ENCODE measurements around the gene HSPD1.
"Not testable (repeated sequence)": the region's sequence is repeated elsewhere in the genome, so short reads cannot be mapped to it uniquely, and the experiment has no call there.

HSPD1 gene

DNA sequence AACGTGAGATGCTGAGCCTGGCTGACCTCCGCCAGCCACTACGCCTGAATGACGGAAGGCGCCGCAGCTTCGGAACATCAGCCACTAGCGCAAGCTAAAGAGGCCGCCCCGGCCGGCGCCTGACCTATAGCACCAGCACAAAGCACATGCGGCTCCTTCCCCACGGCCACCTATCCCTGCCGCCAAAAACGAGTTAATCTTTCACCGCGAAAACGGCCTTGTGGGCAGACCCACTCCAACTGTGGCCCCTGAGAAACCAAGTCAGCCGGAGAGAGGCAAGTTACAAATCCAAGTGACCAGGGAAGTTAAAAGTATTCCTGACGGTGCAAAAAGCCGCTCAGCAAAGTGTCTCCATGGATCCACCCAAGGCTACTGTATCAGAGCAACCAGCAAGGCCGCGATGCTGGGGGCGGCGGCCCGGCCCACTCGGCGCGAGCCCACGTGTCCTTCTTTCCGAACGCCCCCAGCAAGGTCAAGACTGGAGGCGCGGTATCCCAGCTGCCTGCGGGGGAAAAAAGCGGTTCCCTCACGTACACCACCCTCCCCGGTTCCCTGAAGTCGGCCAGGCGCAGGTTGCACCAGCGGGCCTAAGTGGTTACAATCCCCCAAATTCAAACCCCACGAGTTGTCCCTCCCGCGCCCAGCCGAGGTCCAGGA lies 575 bp downstream of the HSPD1 start:
- DNase-seq: peak; percentile 55
- in situ Hi-C loops (cut with MboI; ENCODE audit: low pct_unique_long_range_greater_than_20kb, low sequenced_read_pairs): no loop called here

DNA sequence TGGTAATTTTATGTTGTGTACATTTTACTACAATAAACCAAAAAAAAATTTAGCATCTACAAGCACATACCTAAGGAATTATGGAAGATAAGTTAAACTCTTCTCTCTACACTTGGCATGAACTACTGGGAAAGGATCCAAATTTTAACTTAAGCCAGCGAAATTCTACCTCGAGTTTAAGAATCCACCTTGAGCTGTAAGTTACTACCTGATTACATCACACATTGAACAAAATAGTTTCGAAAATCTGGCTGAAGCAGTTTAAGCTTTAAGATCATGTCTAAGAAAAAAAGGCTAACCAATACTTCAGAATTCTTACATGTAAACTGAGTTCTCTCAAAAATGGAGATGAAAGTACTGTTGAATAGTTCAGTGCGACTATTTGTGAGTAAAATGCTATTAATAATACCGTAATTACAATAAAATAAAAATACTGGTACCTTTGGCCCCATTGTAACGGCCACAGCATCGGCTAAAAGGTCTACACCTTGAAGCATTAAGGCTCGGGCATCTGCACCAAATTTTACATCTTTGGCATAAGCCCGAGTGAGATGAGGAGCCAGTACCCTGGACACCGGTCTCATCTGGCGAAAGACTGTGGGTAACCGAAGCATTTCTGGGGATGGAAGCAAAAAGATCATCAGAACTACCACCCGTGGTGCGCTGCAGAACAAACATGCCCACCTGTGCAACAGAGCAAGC lies 1.3 kb downstream of the HSPD1 start:
- in situ Hi-C loops (cut with MboI; ENCODE audit: low pct_unique_long_range_greater_than_20kb, low sequenced_read_pairs): no loop called here
- DNase-seq: no peak

DNA sequence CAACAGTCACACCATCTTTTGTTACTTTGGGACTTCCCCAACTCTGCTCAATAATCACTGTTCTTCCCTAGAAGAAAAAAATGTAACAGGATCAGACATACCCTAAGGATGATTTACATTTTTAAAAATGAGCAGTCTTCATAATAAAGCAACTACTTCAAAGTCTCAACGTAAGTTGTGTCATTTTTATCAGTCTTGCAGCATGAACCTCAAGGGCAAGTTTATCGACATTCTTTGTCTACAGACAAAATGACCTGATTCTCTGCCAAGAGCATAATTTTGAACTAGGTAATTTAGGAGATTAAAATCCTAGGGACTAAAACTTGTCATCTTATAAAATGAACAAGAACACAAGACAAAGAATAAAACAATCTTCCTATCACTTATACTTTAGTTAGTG lies 2.3 kb downstream of the HSPD1 start:
- no peak for DNase-seq
- in situ Hi-C loops (cut with MboI; ENCODE audit: low pct_unique_long_range_greater_than_20kb, low sequenced_read_pairs): no loop called here

DNA sequence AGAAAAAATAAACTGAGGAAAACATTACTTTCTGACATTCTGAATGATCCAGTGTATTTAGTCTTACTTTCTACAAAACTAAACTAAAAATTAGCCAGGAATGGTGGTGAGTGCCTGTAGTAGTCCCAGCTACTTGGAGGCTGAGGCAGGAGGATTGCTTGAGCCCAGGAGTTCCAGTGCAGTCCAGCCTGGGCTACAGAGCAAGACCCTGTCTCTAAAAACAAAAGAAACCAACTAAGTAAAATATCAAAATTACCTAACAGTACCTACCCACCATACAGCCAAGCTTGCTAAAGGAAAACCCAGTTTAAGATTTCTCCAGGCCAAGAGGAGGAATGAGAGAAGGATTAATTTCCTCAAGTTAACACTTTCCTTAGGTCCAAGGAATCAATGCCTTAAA lies 2.9 kb downstream of the HSPD1 start:
- in situ Hi-C loops (cut with MboI; ENCODE audit: low pct_unique_long_range_greater_than_20kb, low sequenced_read_pairs): no loop called here
- no peak for DNase-seq

DNA sequence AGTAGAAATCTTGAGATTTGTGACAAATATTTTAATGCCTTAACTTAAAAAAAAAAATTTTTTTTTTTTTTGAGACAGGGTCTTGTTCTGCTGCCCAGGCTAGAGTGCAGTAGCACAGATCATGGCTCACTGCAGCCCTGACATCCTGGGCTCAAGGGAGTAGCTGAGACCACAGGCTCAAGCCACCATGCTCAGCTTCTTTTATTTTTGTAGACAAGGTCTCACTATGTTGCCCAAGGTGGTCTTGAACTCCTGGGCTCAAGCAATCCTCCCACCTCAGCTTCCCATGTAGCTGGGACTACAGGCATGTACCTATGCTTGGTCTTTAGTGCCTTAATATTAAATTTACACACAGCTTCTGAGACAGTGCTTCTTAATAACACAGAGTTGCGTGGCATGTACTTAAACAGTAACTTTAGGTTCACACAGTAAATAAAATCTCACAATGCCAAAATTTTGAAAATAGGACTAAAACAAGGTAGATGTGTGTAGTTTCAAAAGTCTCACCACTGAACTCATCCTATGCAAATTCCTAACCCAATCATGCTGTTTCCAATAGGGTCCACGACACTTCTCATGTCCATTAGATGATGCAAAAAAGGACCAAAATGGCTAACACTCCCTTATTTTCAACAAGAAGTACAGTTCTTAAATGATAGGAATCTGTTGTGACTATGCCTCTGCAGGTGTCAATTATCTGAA lies 4.1 kb downstream of the HSPD1 start:
- no peak for DNase-seq
- in situ Hi-C loops (cut with MboI; ENCODE audit: low pct_unique_long_range_greater_than_20kb, low sequenced_read_pairs): no loop called here

DNA sequence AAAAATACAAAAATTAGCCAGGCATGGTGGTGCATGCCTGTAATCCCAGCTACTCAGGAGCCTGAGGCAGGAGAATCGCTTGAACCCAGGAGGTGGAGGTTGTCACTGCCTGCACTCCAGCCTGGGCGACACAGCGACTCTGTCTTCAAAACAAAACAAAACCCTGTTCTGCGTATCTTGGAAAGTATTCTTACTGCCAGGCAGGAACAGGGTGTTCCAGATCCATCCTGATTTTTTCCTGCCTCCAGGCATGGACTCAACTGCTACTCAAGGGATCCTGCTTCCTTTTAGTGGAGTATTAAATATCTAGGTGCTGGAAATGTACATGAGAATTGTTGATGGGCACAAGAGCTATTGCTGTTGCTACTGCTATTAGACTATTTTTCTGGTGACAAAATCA lies 12.3 kb downstream of the HSPD1 start:
- in situ Hi-C loops (cut with MboI; ENCODE audit: low pct_unique_long_range_greater_than_20kb, low sequenced_read_pairs): no loop called here
- DNase-seq: no peak

DNA sequence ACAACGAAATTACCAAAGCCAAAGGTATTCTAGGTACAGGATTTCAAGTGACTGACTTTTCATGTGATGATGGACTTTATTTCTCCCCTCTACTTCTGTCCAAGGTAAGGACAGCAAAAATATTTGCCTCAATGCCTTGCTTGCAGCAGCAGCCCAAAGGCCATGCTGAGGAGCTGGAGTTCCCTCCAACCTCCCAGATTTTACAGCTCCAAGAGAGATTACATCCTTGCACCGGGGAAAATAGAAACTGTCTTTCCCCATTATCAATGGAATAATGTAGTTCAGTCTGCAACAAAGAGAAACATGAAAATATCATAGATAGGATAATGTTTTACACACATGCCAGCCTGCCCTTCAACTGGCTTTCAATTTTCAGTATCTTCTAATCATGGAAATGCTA lies 13.5 kb downstream of the HSPD1 start:
- in situ Hi-C loops (cut with MboI; ENCODE audit: low pct_unique_long_range_greater_than_20kb, low sequenced_read_pairs): no loop called here
- no peak for DNase-seq

DNA sequence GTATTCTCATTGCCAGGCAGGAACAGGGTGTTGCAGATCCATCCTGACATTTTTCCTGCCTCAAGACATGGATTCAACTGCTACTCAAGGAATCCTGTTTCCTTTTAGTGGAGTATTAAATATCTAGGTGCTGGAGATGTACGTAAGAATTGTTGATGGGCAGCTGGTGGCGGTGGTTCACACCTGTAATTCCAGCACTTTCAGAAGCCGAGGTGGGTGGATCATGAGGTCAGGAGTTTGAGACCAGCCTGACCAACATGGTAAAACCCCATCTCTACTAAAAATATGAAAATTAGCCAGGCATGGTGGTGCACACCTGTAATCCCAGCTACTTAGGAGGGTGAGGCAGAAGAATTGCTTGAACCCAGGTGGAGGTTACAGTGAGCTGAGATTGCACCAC lies 15.4 kb downstream of the HSPD1 start:
- DNase-seq; in situ Hi-C loops (cut with MboI; ENCODE audit: low pct_unique_long_range_greater_than_20kb, low sequenced_read_pairs): not testable (repeated sequence)

DNA sequence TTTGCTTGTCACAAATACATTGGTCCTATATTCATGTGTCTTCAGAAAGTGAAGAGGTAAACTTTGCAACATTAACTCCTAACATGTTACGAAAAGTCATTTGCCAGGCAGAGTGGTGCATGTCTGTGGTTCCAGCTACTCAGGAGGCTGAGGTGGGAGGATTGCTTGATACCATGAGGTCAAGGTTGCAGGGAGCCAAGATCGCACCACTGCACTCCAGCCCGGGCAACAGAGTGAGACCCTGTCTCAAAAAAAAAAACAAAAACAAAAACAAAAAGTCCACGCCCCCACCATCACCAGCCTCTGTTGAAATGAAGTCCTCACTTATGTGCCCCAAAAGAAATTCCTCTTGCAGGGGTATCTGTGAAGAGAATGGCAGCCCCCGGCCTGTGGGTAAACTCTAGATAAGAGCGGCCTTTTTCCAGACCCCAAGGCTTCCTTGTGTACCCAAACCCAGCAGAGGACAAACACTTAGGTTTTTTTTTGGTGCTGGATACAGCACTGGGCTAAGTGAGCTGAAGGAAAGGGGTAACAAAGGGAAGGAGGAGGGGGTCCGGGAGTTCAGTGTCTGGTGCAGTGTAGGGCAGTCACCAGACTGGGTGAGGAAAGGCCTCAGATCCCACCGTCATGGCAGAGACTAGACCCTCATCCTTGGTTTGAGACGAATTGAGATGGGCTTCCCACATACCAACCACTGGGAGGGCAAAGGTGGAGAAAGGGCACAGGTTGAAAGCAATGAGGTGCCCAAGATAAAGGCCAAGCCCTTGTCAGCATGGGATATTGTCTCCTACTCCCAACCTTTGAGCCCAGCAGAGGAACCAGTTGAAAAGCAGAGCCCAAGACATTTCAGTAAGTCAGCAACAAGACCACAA lies 19.2 kb downstream of the HSPD1 start:
- in situ Hi-C loops (cut with MboI; ENCODE audit: low pct_unique_long_range_greater_than_20kb, low sequenced_read_pairs): no loop called here
- DNase-seq: no peak

DNA sequence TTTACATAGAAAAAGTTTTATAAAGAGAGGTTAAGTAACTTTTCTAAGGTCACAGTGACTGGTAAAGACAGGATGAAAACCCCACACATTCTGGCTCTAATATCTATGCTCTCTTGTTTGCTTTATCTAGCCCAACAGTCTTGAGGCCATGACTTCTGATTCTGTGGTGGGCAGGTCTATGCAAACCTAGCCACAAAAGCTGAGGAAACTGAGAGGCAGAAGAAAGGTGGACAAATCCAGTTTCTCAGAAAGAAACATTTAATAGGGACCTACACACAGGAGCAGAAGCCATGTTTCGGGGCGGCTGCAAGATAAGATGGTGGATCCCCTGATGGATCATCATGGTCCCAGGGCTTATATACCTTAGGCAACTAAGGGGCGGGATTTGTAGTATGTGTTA lies 21.8 kb downstream of the HSPD1 start:
- DNase-seq: no peak
- in situ Hi-C loops (cut with MboI; ENCODE audit: low pct_unique_long_range_greater_than_20kb, low sequenced_read_pairs): no loop called here

DNA sequence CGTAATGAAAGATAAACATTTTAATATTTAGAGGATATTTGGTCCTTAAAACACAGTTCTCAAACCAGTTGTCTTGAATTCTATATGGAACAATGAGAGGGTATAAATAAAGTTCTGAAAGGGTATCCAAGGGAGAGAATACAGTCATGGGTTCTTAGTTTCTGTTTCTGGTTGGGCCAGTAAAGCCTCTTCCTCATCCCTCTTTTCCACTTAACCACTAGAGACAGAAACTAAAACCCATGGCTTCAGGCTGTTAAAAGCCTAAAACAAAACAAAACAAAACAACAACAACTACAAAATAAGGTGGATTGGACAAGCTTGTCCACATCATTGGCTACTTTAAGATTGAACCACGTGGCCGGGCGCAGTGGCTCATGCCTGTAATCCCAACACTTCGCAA lies 27.5 kb downstream of the HSPD1 start:
- in situ Hi-C loops (cut with MboI; ENCODE audit: low pct_unique_long_range_greater_than_20kb, low sequenced_read_pairs): no loop called here
- DNase-seq: no peak

DNA sequence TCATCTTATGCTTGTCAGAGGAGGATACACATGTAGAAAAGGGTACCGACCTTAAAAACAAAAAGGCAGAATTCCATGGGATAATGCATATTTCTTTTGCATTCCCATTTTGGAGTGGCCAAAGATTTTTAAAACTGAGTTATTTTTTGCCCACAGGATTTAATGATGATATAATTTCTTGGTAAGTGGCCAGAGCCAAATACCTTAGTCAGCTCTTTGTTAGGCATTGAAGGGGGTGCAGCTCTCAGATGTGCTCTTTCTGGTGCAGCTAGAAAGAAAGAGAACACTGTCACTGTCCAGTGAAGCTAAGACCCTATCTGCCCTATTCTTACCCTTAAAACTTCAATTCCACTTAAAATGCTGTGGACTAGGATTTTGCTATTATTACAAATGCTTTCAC lies 35.5 kb downstream of the HSPD1 start:
- no peak for DNase-seq
- in situ Hi-C loops (cut with MboI; ENCODE audit: low pct_unique_long_range_greater_than_20kb, low sequenced_read_pairs): no loop called here

DNA sequence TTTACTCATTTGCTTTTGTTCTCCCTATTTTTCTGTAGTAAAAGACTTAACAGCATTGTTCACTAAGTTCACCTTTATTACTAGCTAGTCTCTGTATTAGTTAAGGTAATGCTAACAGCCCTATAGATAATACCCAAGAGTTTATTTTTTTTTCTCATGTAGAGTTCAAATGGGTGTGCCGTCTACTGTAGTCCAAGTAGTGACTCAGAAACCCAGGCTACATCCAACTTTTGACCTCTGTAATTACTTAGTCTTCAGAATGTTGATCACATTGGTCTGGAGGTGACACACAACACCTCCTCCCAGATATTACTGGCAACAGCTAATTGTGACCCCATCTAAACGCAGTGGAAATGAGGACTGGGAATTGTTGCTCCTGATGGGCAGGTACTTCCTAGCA lies 38.6 kb downstream of the HSPD1 start:
- in situ Hi-C loops (cut with MboI; ENCODE audit: low pct_unique_long_range_greater_than_20kb, low sequenced_read_pairs): no loop called here

DNA sequence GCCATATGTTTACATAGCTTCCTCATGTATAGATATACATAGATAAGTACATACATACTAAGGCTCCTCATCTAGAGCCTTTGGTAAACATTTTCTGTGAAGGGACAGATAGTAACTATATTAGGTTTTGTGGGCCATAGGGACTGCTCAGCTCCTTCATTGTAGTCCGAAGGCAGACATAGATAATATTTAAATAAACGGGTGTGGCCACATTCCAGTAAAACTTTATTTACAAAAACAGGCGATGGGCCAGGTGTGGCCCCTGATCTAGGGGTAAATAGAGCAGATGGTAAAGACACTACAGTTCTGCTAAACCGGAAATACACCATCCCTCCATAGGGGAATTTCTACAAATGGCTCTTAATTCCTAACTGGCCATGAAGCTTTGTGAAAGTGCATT lies 39.0 kb downstream of the HSPD1 start:
- DNase-seq: no peak
- in situ Hi-C loops (cut with MboI; ENCODE audit: low pct_unique_long_range_greater_than_20kb, low sequenced_read_pairs): no loop called here

More for the DNA sequence above, 38.6 kb downstream of the HSPD1 start:
- DNase-seq: no peak

DNA sequence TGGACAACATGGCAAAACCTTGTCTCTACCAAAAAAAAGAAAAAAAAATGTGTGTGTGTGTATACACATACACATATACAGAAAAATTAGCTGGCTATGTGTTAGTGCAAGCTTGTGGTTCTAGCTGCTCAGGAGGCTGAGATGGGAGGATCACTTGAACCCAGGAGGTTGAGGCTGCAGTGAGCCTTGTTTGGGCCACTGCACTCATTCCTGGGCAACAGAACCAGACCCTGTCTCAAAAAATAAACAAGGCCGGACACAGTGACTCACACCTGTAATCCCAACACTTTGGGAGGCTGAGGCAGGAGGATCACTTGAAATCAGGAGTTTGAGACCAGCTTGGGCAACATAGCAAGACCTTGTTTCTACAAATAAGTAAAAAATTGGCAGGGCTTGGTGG lies 44.2 kb downstream of the HSPD1 start:
- DNase-seq: no peak
- in situ Hi-C loops (cut with MboI; ENCODE audit: low pct_unique_long_range_greater_than_20kb, low sequenced_read_pairs): no loop called here

DNA sequence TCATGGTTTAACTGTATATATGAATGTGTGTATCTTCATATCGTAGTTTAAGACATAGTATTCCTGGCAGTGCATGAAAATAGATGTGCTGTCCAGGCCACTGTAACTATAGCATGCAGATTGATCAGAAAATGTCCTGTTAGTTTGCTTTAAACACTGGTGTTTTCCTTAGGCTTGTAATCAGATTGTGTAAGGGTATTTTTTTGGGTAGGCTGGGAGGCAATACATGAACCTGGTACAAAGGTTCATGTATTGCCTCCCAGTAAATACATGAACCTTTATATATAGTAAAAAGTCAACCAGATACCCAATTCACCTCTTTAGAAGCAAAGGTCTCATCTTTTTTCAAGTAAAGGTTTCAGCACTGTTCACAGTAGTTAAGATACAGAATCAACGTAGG lies 44.7 kb downstream of the HSPD1 start:
- no peak for DNase-seq
- in situ Hi-C loops (cut with MboI; ENCODE audit: low pct_unique_long_range_greater_than_20kb, low sequenced_read_pairs): no loop called here

DNA sequence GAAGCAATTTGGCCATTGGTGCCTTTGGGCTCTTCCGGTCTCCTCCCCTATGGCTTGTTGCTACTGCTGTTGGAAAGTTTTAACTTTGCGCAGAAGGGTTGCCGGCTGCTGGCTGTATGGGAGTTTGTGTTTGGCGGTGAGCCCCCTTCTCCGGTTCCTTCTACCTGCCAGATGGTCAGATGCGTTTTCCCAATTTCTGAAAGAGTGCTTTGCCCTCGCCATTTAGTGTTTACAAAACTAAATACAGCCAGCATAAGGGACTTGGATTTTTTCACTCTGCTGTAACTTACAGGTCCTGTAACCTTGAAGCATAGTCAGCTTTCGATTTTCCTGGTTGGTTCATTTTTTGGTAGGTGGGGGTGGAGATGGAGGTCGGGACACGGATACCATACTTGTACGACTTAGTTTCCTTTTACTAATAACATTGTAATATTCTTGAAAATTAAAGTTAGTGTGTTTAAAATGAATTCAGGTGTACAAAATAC lies 45.7 kb downstream of the HSPD1 start:
- in situ Hi-C loops (cut with MboI; ENCODE audit: low pct_unique_long_range_greater_than_20kb, low sequenced_read_pairs): no loop called here
- DNase-seq: peak; percentile 83

DNA sequence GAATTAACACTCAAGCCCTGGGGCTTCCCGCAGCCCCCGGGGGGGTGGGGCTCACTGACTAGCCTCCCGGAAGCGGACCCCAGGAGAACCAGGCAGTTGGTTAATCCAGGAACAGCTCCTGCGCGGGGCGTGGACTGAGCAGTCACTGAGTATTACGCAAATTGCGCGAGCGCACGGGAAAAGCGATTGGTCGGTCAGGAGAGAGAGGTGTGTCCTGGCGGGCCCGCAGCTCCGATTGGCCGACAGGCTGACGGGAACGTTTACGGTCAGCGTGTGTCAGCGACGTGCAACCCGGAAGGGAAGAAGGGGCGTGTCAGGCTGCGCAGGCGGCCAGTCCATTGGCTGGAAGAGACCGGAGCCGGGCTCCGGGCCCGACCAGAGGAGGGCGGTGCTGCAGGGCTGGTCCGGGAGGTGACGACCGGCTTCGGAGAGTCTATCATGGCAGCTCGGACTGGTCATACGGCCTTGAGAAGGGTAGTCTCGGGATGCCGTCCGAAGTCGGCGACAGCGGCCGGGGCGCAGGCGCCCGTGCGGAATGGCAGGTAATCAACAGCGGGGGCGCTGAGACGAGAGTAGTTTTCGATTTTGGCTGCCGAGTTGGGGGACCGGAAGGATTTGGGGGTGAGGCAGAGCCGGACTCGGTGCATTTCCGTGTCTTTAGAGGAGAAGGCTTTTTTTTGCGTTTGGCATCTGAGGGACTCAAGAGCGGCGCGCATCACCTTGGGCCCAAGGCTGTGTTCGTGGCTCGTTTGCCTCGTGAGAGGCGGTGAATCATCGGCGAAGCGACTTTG lies 46.3 kb downstream of the HSPD1 start, which contains the start of gene COQ10B:
Gene COQ10B (plus strand): TSS at position 430 of the 791 bp plus-strand sequence. CDS start 9 bp downstream, at position 439.
- in situ Hi-C loops (cut with MboI; ENCODE audit: low pct_unique_long_range_greater_than_20kb, low sequenced_read_pairs): no loop called here
- DNase-seq: peak; percentile 99

DNA sequence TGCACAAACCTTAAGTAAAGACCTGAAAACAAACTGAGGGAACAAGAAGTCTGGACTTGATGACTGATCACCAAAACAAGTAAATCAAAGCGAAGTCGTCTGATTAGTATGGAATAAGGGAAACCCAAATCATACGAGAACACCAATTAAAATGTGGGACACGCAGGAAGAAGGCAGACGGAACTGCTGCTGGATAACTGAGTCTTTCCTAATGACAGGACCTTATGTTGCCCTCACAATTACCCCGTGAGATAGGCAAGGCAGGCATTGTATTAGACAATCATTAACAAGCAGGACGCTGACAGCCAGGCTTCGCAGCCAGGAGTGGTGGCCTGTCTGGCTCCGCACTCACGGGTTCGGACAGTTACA lies 46.9 kb downstream of the HSPD1 start:
- in situ Hi-C loops (cut with MboI; ENCODE audit: low pct_unique_long_range_greater_than_20kb, low sequenced_read_pairs): no loop called here
- DNase-seq: no peak
